Caco-2 (cell line): ENCODE data around the gene PAFAH1B2. TPM values are rescaled to one million over a fixed set of nuclear protein-coding genes. Genes with fewer than 3 reads are reported as not detected.

Experiments used
- BruUV-seq: library from RNA; stranded (reverse); fragments of 400-500 nt; replicated peaks from 2 replicates; lab custom pipeline; 2021; lab: Mats Ljungman, UMichigan
- CTCF ChIA-PET: fragments of 300-600 bp; sonication (Branson Sonifier 250); formaldehyde crosslinking; loops from one replicate; lab custom pipeline; 2022; ENCODE audit warnings: antibody characterized with exemption; lab: Charles Lee
- POLR2A ChIA-PET: fragments of 300-600 bp; sonication (Branson Sonifier 250); formaldehyde crosslinking; loops from one replicate; lab custom pipeline; 2022; ENCODE audit warnings: antibody characterized with exemption; lab: Charles Lee
- DNase-seq, 2 experiments: peaks; one replicate each; pipeline versions ENCODE4 v3.0.0 to v3.0.0-alpha.2; 2020 to 2022
- H3K27me3 ChIP-seq: replicated peaks from 2 replicates; pipeline ENCODE4 v1.6.0; 2011; ENCODE audit warnings: low read length; ENCODE audit not compliant: control insufficient read depth, insufficient read depth
- H3K36me3 ChIP-seq: 2 replicates; pipeline ENCODE4 v1.5.1; 2011; ENCODE audit warnings: low read length; ENCODE audit not compliant: control insufficient read depth, insufficient read depth
- H3K4me1 ChIP-seq: fragments of 250-450 bp; sonication (Bioruptor Pico); 2 replicates; pipeline ENCODE4 v1.5.1; 2020; ENCODE audit warnings: mild to moderate bottlenecking
- H3K4me3 ChIP-seq: 2 replicates; pipeline ENCODE4 v1.5.1; 2011; ENCODE audit warnings: low read depth, mild to moderate bottlenecking, control low read depth, low read length
- H3K9me3 ChIP-seq: fragments of 250-450 bp; sonication (Bioruptor Pico); 2 replicates; pipeline ENCODE4 v1.5.1; 2020; ENCODE audit warnings: mild to moderate bottlenecking, moderate library complexity
- H3K27ac Mint-ChIP-seq: one replicate; pipeline ENCODE4 v1.8.0; 2022; ENCODE audit warnings: mixed read lengths; ENCODE audit not compliant: unreplicated experiment
- H3K27me3 Mint-ChIP-seq: one replicate; pipeline ENCODE4 v1.8.0; 2022; ENCODE audit warnings: mixed read lengths; ENCODE audit not compliant: insufficient read depth, unreplicated experiment
- H3K36me3 Mint-ChIP-seq: one replicate; pipeline ENCODE4 v1.8.0; 2022; ENCODE audit warnings: mild to moderate bottlenecking, mixed read lengths; ENCODE audit not compliant: insufficient read depth, unreplicated experiment
- H3K4me1 Mint-ChIP-seq: one replicate; pipeline ENCODE4 v1.8.0; 2022; ENCODE audit warnings: low read depth, mixed read lengths; ENCODE audit not compliant: unreplicated experiment
- H3K4me3 Mint-ChIP-seq: one replicate; pipeline ENCODE4 v1.8.0; 2022; ENCODE audit warnings: mild to moderate bottlenecking, moderate library complexity, mixed read lengths; ENCODE audit not compliant: unreplicated experiment
- H3K9me3 Mint-ChIP-seq: one replicate; pipeline ENCODE4 v1.8.0; 2022; ENCODE audit warnings: mixed read lengths; ENCODE audit not compliant: unreplicated experiment
- CTCF ChIP-seq, 2 experiments: fragments of 200-600 bp in 1 of 2; IDR thresholded peaks; 1 replicate in 1 of 2; 2 replicates in 1 of 2; pipeline versions ENCODE4 v1.5.1 to v1.8.0; 2011 to 2022; ENCODE audit warnings: antibody characterized with exemption in 1 of 2, control low read depth in 1 of 2, inconsistent platforms in 1 of 2, low read depth in 1 of 2, low read length in 1 of 2, mild to moderate bottlenecking in 1 of 2, moderate library complexity in 1 of 2; ENCODE audit not compliant: insufficient read depth in 1 of 2, severe bottlenecking in 1 of 2, unreplicated experiment in 1 of 2
- intact Hi-C: fragments of 100-400 bp; cut with micrococcal nuclease; formaldehyde crosslinking; loops from one replicate; pipeline ENCODE4 v1.10.0; 2022; ENCODE audit not compliant: unreplicated experiment
- total RNA-seq: library from RNA; stranded (reverse); gene quantifications from 2 replicates; pipeline ENCODE4 v1.2.3, GENCODE V29; 2022

Gene PAFAH1B2
- total RNA-seq, 1 experiment from 2014 or later = 167 TPM

- BruUV-seq = no TSS peak
- H3K27me3 ChIP-seq = no peaks in the 10 kb centered on the region
- Mint-ChIP-seq H3K4me3 (no peak overlapping the region), H3K27ac (peak overlapping the region; percentile 86), H3K27me3 (no peaks in the 10 kb centered on the region), H3K9me3 (no peaks in the 10 kb centered on the region), H3K36me3 (peaks cover 36% of the 10 kb centered on the region), H3K4me1 (peaks cover 34% of the 10 kb centered on the region)
- CTCF ChIA-PET = interaction anchor here (0.6 to 1.1 kb wide), 2 partner anchors 25 to 28 kb away, joined by 3 to 4 read pairs; no protein-coding TSS in a partner anchor
- no peak for TF ChIP-seq CTCF (IDR thresholded peaks at IDR 0.05; ENCODE audit: insufficient read depth in 1 of 2, low read depth in 1 of 2, low read length in 1 of 2, severe bottlenecking in 1 of 2, unreplicated experiment in 1 of 2)
- H3K9me3 ChIP-seq = no peaks in the 10 kb centered on the region
- 0 out of 2 replicates have a peak, but pooled peaks cover 2% of the 10 kb centered on the region for H3K36me3 ChIP-seq
- H3K4me3 ChIP-seq = no peak overlapping the region
- POLR2A ChIA-PET = interaction anchor here (0.6 kb wide), 1 partner anchor 34 kb away, joined by 3 read pairs; no protein-coding TSS in a partner anchor
- DNase-seq = no peak
- intact Hi-C loops = no loop called here
- peaks cover 37% of the 10 kb centered on the region for H3K4me1 ChIP-seq
Observed at GRCh38 chr11:117197006-117197405, 52.9 kb downstream of the PAFAH1B2 start.

GRCh38 chr11:117197516-117198456 is 53.7 kb downstream of the PAFAH1B2 start:
- Histone ChIP-seq H3K4me3 (no peak overlapping the region), H3K9me3 (no peaks in the 10 kb centered on the region), H3K27me3 (no peaks in the 10 kb centered on the region), H3K4me1 (peaks cover 37% of the 10 kb centered on the region), H3K36me3 (0 out of 2 replicates have a peak, but pooled peaks cover 1% of the 10 kb centered on the region)
- peak; percentile 64 to 65 for TF ChIP-seq CTCF (IDR thresholded peaks at IDR 0.05; ENCODE audit: insufficient read depth in 1 of 2, low read depth in 1 of 2, low read length in 1 of 2, severe bottlenecking in 1 of 2, unreplicated experiment in 1 of 2)
- H3K27me3 Mint-ChIP-seq = no peaks in the 10 kb centered on the region
- H3K4me1 Mint-ChIP-seq = peaks cover 34% of the 10 kb centered on the region
- CTCF ChIA-PET = interaction anchor here (1.0 kb wide), 1 partner anchor 29 kb away, joined by 3 read pairs; no protein-coding TSS in a partner anchor
- peak in 1 of 2 experiments; percentile 68 for DNase-seq
- intact Hi-C loops = loop anchor here (2.0 kb wide), 1 partner anchor 29 kb away; no protein-coding TSS in a partner anchor
- no peaks in the 10 kb centered on the region for H3K9me3 Mint-ChIP-seq
- H3K27ac Mint-ChIP-seq = peak overlapping the region; percentile 86
- POLR2A ChIA-PET = interaction anchor here (1.6 kb wide), 1 partner anchor 19 kb away, joined by 6 read pairs; the partner anchor contains the start of gene SIDT2
- H3K36me3 Mint-ChIP-seq = peaks cover 35% of the 10 kb centered on the region
- no TSS peak for BruUV-seq
- peak overlapping the region; percentile 72 for H3K4me3 Mint-ChIP-seq

- CTCF ChIA-PET = interaction anchor here (1.0 kb wide), 1 partner anchor 28 kb away, joined by 3 read pairs; no protein-coding TSS in a partner anchor
- no TSS peak for BruUV-seq
- POLR2A ChIA-PET = interaction anchor here (1.6 kb wide), 1 partner anchor 20 kb away, joined by 6 read pairs; the partner anchor contains the start of gene SIDT2
Observed at GRCh38 chr11:117198613-117199012, 54.5 kb downstream of the PAFAH1B2 start.

More at GRCh38 chr11:117198613-117199012, 54.5 kb downstream of the PAFAH1B2 start:
- no peak for DNase-seq
- Histone ChIP-seq H3K27me3 (no peaks in the 10 kb centered on the region), H3K9me3 (no peaks in the 10 kb centered on the region), H3K36me3 (no peaks in the 10 kb centered on the region), H3K4me3 (peak overlapping the region; percentile 20), H3K4me1 (peaks cover 37% of the 10 kb centered on the region)
- intact Hi-C loops = loop anchor here (1.0 to 2.0 kb wide), 2 partner anchors 20 to 28 kb away; partner anchors contain the start of gene SIDT2
- TF ChIP-seq CTCF (IDR thresholded peaks at IDR 0.05; ENCODE audit: insufficient read depth in 1 of 2, low read depth in 1 of 2, low read length in 1 of 2, severe bottlenecking in 1 of 2, unreplicated experiment in 1 of 2) = no peak
- Mint-ChIP-seq H3K4me3 (peak overlapping the region; percentile 72), H3K4me1 (peaks cover 34% of the 10 kb centered on the region), H3K9me3 (no peaks in the 10 kb centered on the region), H3K27me3 (no peaks in the 10 kb centered on the region), H3K27ac (peak overlapping the region; percentile 86), H3K36me3 (peaks cover 37% of the 10 kb centered on the region)
